ENCODE data around the gene MID1IP1. TPM values are rescaled to one million over a fixed set of nuclear protein-coding genes. Genes with fewer than 3 reads are reported as not detected.

Gene MID1IP1
- total and polyA plus RNA-seq, 2 of the 13 experiments (the other 11 are each of a cell fraction or from before 2014, with no cell fraction given), result 35.7 to 36.1 TPM

DNA sequence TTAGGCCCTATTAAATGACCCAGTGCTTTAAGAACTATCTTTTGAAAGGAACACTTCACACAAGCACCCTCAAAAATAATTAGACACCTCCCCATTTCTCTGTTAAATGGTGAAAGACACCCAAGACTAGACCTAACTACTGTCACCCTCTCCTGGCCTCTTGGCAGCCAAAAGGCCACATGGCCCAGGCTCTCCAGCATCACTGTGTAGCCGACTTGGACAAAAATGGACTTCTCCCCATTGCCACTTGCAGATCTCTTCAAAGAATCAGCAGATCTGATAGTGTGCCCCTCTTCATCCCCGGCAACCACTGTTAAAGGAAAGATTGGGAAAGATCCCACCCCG is 2.0 kb downstream of the MID1IP1 start:
- TF ChIP-seq POLR2A (IDR thresholded peaks at IDR 0.05; ENCODE audit: insufficient read depth in 1 of 2, low read depth in 2 of 2, low read length in 2 of 2), result peak in 1 of 2 experiments; percentile 37; a peak in 1 of 4 replicates
- TF ChIP-seq ZC3H4 (CRISPR knock-in tag; IDR thresholded peaks at IDR 0.05; ENCODE audit: borderline replicate concordance), result peak; percentile 90
- 0 out of 2 replicates have a peak, but pooled peaks have one; percentile 17 for TF ChIP-seq GZF1 (CRISPR knock-in tag; IDR thresholded peaks at IDR 0.05)
- no peak for TF ChIP-seq CENPT (CRISPR knock-in tag; IDR thresholded peaks at IDR 0.05; ENCODE audit: low read depth)

DNA sequence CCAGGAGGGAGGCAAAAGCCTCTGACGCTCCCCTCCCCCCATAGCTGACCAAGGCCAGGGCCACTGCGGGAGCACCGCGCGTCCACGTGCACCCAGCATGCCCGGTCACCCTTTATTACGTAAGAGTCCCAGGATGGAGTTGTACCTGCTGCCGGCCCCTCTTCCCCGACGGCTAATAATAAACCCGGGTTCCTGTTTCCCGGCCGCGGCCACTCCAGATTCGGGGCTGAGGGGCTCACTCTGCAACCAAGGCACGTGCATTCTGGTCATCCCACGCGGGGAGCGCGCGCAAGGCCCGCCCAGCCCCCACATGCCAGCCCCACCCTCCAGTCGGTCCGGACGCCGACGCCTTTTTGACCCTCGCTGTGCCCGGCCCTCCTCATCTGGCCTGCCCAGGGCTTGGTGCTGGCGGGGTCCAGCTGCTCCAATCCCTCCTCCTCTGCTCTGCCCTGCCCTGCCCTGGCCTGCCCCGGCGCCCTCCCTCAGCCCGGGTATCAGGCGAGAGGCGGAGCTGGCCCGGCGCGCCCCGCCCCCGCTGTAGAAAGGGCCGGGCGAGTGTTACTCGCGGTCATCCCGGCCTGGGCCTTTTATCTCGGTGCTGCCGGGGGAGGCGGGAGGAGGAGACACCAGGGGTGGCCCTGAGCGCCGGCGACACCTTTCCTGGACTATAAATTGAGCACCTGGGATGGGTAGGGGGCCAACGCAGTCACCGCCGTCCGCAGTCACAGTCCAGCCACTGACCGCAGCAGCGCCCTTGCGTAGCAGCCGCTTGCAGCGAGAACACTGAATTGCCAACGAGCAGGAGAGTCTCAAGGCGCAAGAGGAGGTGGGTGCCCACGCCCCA is 2.6 kb downstream of the MID1IP1 start:
- Histone ChIP-seq H3K27ac (ENCODE audit: extremely low read length, insufficient read depth, low read length) (peak overlapping the region; percentile 95), H3K27me3 (ENCODE audit: control insufficient read depth in 1 of 2, insufficient read depth in 2 of 2, low read length in 2 of 2) (no peaks in the 10 kb centered on the region; a peak in 1 of 5 replicates), H3K4me3 (replicated peaks in 1 of 3; ENCODE audit: insufficient read depth in 1 of 3, low read depth in 2 of 3, low read length in 3 of 3) (peak overlapping the region; percentile 57 to 87 (median 84); a peak in 5 of 6 replicates), H4K20me1 (ENCODE audit: insufficient read depth, low read length) (0 out of 2 replicates have a peak, but pooled peaks cover 2% of the 10 kb centered on the region), H3K4me1 (ENCODE audit: insufficient read depth, low read length) (peaks cover 38% of the 10 kb centered on the region), H3K79me2 (ENCODE audit: insufficient read depth, low read length) (peaks cover 32% of the 10 kb centered on the region), H3K9me3 (ENCODE audit: low read length) (no peaks in the 10 kb centered on the region), H2AFZ (ENCODE audit: low read length) (no peak overlapping the region), H3K4me2 (ENCODE audit: low read depth, low read length) (peak overlapping the region; percentile 75), H3K36me3 (replicated peaks in 1 of 2; ENCODE audit: control insufficient read depth in 1 of 2, insufficient read depth in 2 of 2, low read length in 2 of 2) (no peaks in the 10 kb centered on the region), H3K9ac (ENCODE audit: insufficient read depth, low read depth, low read length) (peak overlapping the region; percentile 95)
- in situ Hi-C loops (cut with HindIII; ENCODE audit: extremely low pct_ligation_motif_present, low pct_unique_long_range_greater_than_20kb) (loop anchor here (25.0 kb wide), 1 partner anchor 183 kb away; no protein-coding TSS in a partner anchor), intact Hi-C loops (cut with micrococcal nuclease; ENCODE audit: unreplicated experiment) (loop anchor here (2.0 to 5.0 kb wide), 2 partner anchors 87 to 457 kb away; no protein-coding TSS in a partner anchor)
- DNase-seq (ENCODE audit: low spot score), result peak; percentile 72
- WGBS (ENCODE audit: low lambda C conversion rate), result no CpG with 5 or more reads among the region's 64 CpGs
- BruUV-seq (replicated peaks), result no TSS peak
- no peak for FAIRE-seq
- ChIA-PET POLR2A (interaction anchor here (1.0 to 1.4 kb wide), 5 partner anchors 87 to 213 kb away, joined by 3 to 6 read pairs (median 3); no protein-coding TSS in a partner anchor), CTCF (ENCODE audit: low intra/inter-chr PET ratio, low total read pairs) (no interaction called here)
- peak; percentile 88 for ATAC-seq
- peak; percentile 25; the same call in 1 of the 2 replicates for TF ChIP-seq ZNF564 (CRISPR knock-in tag; IDR thresholded peaks at IDR 0.05)
- TF ChIP-seq, protein P1, sequence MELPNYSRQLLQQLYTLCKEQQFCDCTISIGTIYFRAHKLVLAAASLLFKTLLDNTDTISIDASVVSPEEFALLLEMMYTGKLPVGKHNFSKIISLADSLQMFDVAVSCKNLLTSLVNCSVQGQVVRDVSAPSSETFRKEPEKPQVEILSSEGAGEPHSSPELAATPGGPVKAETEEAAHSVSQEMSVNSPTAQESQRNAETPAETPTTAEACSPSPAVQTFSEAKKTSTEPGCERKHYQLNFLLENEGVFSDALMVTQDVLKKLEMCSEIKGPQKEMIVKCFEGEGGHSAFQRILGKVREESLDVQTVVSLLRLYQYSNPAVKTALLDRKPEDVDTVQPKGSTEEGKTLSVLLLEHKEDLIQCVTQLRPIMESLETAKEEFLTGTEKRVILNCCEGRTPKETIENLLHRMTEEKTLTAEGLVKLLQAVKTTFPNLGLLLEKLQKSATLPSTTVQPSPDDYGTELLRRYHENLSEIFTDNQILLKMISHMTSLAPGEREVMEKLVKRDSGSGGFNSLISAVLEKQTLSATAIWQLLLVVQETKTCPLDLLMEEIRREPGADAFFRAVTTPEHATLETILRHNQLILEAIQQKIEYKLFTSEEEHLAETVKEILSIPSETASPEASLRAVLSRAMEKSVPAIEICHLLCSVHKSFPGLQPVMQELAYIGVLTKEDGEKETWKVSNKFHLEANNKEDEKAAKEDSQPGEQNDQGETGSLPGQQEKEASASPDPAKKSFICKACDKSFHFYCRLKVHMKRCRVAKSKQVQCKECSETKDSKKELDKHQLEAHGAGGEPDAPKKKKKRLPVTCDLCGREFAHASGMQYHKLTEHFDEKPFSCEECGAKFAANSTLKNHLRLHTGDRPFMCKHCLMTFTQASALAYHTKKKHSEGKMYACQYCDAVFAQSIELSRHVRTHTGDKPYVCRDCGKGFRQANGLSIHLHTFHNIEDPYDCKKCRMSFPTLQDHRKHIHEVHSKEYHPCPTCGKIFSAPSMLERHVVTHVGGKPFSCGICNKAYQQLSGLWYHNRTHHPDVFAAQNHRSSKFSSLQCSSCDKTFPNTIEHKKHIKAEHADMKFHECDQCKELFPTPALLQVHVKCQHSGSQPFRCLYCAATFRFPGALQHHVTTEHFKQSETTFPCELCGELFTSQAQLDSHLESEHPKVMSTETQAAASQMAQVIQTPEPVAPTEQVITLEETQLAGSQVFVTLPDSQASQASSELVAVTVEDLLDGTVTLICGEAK (IDR thresholded peaks at IDR 0.05), result no peak
- TF ChIP-seq, protein P1 (CRISPR knock-in tag; IDR thresholded peaks at IDR 0.05), result peak; percentile 58

More for the DNA sequence above, 2.0 kb downstream of the MID1IP1 start:
- peak overlapping the region; percentile 95 for H3K9ac ChIP-seq (ENCODE audit: insufficient read depth, low read depth, low read length)
- peaks cover 32% of the 10 kb centered on the region for H3K79me2 ChIP-seq (ENCODE audit: insufficient read depth, low read length)
- 0 out of 2 replicates have a peak, but pooled peaks cover 2% of the 10 kb centered on the region for H4K20me1 ChIP-seq (ENCODE audit: insufficient read depth, low read length)
- WGBS (ENCODE audit: low lambda C conversion rate), result no CpG with 5 or more reads among the region's 3 CpGs
- no peaks in the 10 kb centered on the region for H3K9me3 ChIP-seq (ENCODE audit: low read length)
- intact Hi-C loops (cut with micrococcal nuclease; ENCODE audit: unreplicated experiment), result loop anchor here (5.0 kb wide), 1 partner anchor 456 kb away; no protein-coding TSS in a partner anchor
- peaks cover 38% of the 10 kb centered on the region for H3K4me1 ChIP-seq (ENCODE audit: insufficient read depth, low read length)
- H3K27me3 ChIP-seq (ENCODE audit: control insufficient read depth in 1 of 2, insufficient read depth in 2 of 2, low read length in 2 of 2), result no peaks in the 10 kb centered on the region; a peak in 1 of 5 replicates
- H2AFZ ChIP-seq (ENCODE audit: low read length), result no peak overlapping the region
- DNase-seq (ENCODE audit: low spot score) (no peak), ATAC-seq (peak; percentile 3; the same call in 2 of the 3 replicates), FAIRE-seq (no peak)
- BruUV-seq (replicated peaks), result TSS peak; percentile 91
- in situ Hi-C loops (cut with HindIII; ENCODE audit: extremely low pct_ligation_motif_present, low pct_unique_long_range_greater_than_20kb), result loop anchor here (25.0 kb wide), 1 partner anchor 184 kb away; no protein-coding TSS in a partner anchor
- ChIA-PET CTCF (ENCODE audit: low intra/inter-chr PET ratio, low total read pairs) (no interaction called here), POLR2A (interaction anchor here (1.0 to 1.4 kb wide), 3 partner anchors 88 to 180 kb away, joined by 3 to 6 read pairs (median 5); no protein-coding TSS in a partner anchor)
- H3K4me2 ChIP-seq (ENCODE audit: low read depth, low read length), result peak overlapping the region; percentile 66
- peak overlapping the region in 1 of 3 experiments; percentile 48; a peak in 3 of 6 replicates for H3K4me3 ChIP-seq (replicated peaks in 1 of 3; ENCODE audit: insufficient read depth in 1 of 3, low read depth in 2 of 3, low read length in 3 of 3)
- H3K36me3 ChIP-seq (replicated peaks in 1 of 2; ENCODE audit: control insufficient read depth in 1 of 2, insufficient read depth in 2 of 2, low read length in 2 of 2), result no peaks in the 10 kb centered on the region
- peak overlapping the region; percentile 95 for H3K27ac ChIP-seq (ENCODE audit: extremely low read length, insufficient read depth, low read length)
